Mesenchymal stem cell (in vitro differentiated cells and primary cell): ENCODE results near the gene AXIN1.
A peak's percentile ranks its signal among the peaks of the same experiment; 100 is the strongest.

Experiments
- DNase-seq: peaks from one replicate; pipeline ENCODE4 v3.0.0-alpha.2; 2013
- H2AFZ ChIP-seq: one replicate; pipeline ENCODE4 v1.6.1; 2013; ENCODE audit warnings: low read depth, mild to moderate bottlenecking, control low read depth, inconsistent platforms, low read length, moderate library complexity
- H2AK5ac ChIP-seq: 2 replicates; pipeline ENCODE4 v1.6.1; 2013; ENCODE audit warnings: low read length, moderate library complexity, mild to moderate bottlenecking, inconsistent platforms; ENCODE audit not compliant: severe bottlenecking
- H2BK120ac ChIP-seq: one replicate; pipeline ENCODE4 v1.6.1; 2013; ENCODE audit warnings: low read depth, mild to moderate bottlenecking, inconsistent platforms, low read length, moderate library complexity
- H2BK12ac ChIP-seq, 2 experiments: one replicate each; pipeline ENCODE4 v1.6.1; 2013; ENCODE audit warnings: inconsistent platforms in 2 of 2, low read length in 2 of 2, mild to moderate bottlenecking in 2 of 2, moderate library complexity in 2 of 2, control low read depth in 1 of 2
- H2BK15ac ChIP-seq: one replicate; pipeline ENCODE4 v1.6.1; 2013; ENCODE audit warnings: mild to moderate bottlenecking, low read depth, inconsistent platforms; ENCODE audit not compliant: poor library complexity, severe bottlenecking
- H2BK5ac ChIP-seq: 2 replicates; pipeline ENCODE4 v1.6.1; 2013; ENCODE audit warnings: low read depth, mild to moderate bottlenecking, low read length, control low read depth, inconsistent platforms; ENCODE audit not compliant: poor library complexity, severe bottlenecking
- H3K14ac ChIP-seq, 2 experiments: one replicate each; pipeline ENCODE4 v1.6.1; 2013; ENCODE audit warnings: inconsistent platforms in 2 of 2, low read length in 2 of 2, control low read depth in 1 of 2, mild to moderate bottlenecking in 1 of 2, moderate library complexity in 1 of 2
- H3K18ac ChIP-seq, 2 experiments: one replicate each; pipeline ENCODE4 v1.6.1; 2013; ENCODE audit warnings: inconsistent platforms in 2 of 2, low read length in 2 of 2, control low read depth in 1 of 2, low read depth in 1 of 2, mild to moderate bottlenecking in 1 of 2
- H3K23ac ChIP-seq, 2 experiments: one replicate each; pipeline ENCODE4 v1.6.1; 2013; ENCODE audit warnings: inconsistent platforms in 2 of 2, low read length in 2 of 2, mild to moderate bottlenecking in 2 of 2, moderate library complexity in 2 of 2, control low read depth in 1 of 2
- H3K27ac ChIP-seq: 2 replicates; pipeline ENCODE4 v1.5.1; 2013; ENCODE audit warnings: mild to moderate bottlenecking, moderate library complexity, low read length, control low read depth, inconsistent platforms; ENCODE audit not compliant: poor library complexity, severe bottlenecking
- H3K27me3 ChIP-seq, 2 experiments: 2 replicates each; pipeline versions ENCODE4 v1.6.1 to v1.7.0; 2013; ENCODE audit warnings: low read length in 2 of 2, mild to moderate bottlenecking in 2 of 2, moderate library complexity in 2 of 2, control low read depth in 1 of 2, inconsistent platforms in 1 of 2; ENCODE audit not compliant: control insufficient read depth in 1 of 2, insufficient read depth in 1 of 2
- H3K36me3 ChIP-seq, 2 experiments: 2 replicates each; pipeline versions ENCODE4 v1.6.1 to v1.7.0; 2013; ENCODE audit warnings: low read length in 2 of 2, control low read depth in 1 of 2, inconsistent platforms in 1 of 2, low read depth in 1 of 2, mild to moderate bottlenecking in 1 of 2; ENCODE audit not compliant: insufficient read depth in 2 of 2, control insufficient read depth in 1 of 2
- H3K4ac ChIP-seq, 2 experiments: one replicate each; pipeline ENCODE4 v1.6.1; 2013; ENCODE audit warnings: inconsistent platforms in 2 of 2, low read length in 2 of 2, mild to moderate bottlenecking in 2 of 2, moderate library complexity in 2 of 2, control low read depth in 1 of 2, low read depth in 1 of 2
- H3K4me1 ChIP-seq: 2 replicates; pipeline ENCODE4 v1.6.1; 2013; ENCODE audit warnings: low read depth, low read length, control low read depth; ENCODE audit not compliant: control insufficient read depth, insufficient read depth
- H3K4me2 ChIP-seq: 2 replicates; pipeline ENCODE4 v1.6.1; 2013; ENCODE audit warnings: low read length, mild to moderate bottlenecking, inconsistent platforms; ENCODE audit not compliant: poor library complexity, severe bottlenecking
- H3K4me3 ChIP-seq, 2 experiments: 2 replicates each; pipeline versions ENCODE4 v1.5.1 to v1.7.0; 2013; ENCODE audit warnings: low read length in 2 of 2, mild to moderate bottlenecking in 2 of 2, control low read depth in 1 of 2, low read depth in 1 of 2; ENCODE audit not compliant: insufficient read depth in 1 of 2
- H3K79me1 ChIP-seq: replicated peaks from 2 replicates; pipeline ENCODE4 v1.6.1; 2013; ENCODE audit warnings: mild to moderate bottlenecking, control low read depth, low read length, inconsistent platforms; ENCODE audit not compliant: poor library complexity, severe bottlenecking
- H3K9ac ChIP-seq: 2 replicates; pipeline ENCODE4 v1.7.0; 2013; ENCODE audit warnings: mild to moderate bottlenecking, low read length, moderate library complexity
- H3K9me3 ChIP-seq: 2 replicates; pipeline ENCODE4 v1.7.0; 2013; ENCODE audit warnings: mild to moderate bottlenecking, low read length; ENCODE audit not compliant: control insufficient read depth
- H4K8ac ChIP-seq: one replicate; pipeline ENCODE4 v1.6.1; 2013; ENCODE audit warnings: inconsistent platforms, mild to moderate bottlenecking, low read length, moderate library complexity
- H4K91ac ChIP-seq: one replicate; pipeline ENCODE4 v1.6.1; 2013; ENCODE audit warnings: mild to moderate bottlenecking, low read length, inconsistent platforms
- WGBS: methylation state at CpG from one replicate; pipeline ENCODE4 v1.1.7; 2013; ENCODE audit warnings: mixed read lengths; 5-methylcytosine and 5-hydroxymethylcytosine counted together

The AXIN1 gene

GRCh38 chr16:325375-326145 lies 27.0 kb downstream of the AXIN1 start:
- Histone ChIP-seq H2BK15ac (no peak overlapping the region), H3K9ac (no peak overlapping the region), H2AK5ac (no peak overlapping the region), H2BK12ac (no peak overlapping the region), H2BK5ac (peak overlapping the region; percentile 15), H4K91ac (no peak overlapping the region), H2AFZ (no peak overlapping the region), H3K36me3 (peaks cover 0 to 22% of the 10 kb centered on the region in 2 experiments), H3K27ac (no peak overlapping the region), H4K8ac (no peak overlapping the region), H3K4me2 (no peak overlapping the region), H3K23ac (no peak overlapping the region), H3K4me3 (no peak overlapping the region), H3K79me1 (peaks cover 27% of the 10 kb centered on the region), H3K4ac (no peak overlapping the region), H3K4me1 (peaks cover 33% of the 10 kb centered on the region), H3K18ac (no peak overlapping the region), H3K14ac (no peak overlapping the region), H3K27me3 (no peaks in the 10 kb centered on the region), H3K9me3 (no peaks in the 10 kb centered on the region), H2BK120ac (no peak overlapping the region)
- 94% methylated on average over 27 of the region's 28 CpGs for WGBS
- DNase-seq: no peak

GRCh38 chr16:324451-325334 lies 27.8 kb downstream of the AXIN1 start:
- peaks cover 27% of the 10 kb centered on the region for H3K79me1 ChIP-seq
- H3K14ac ChIP-seq: peak overlapping the region in 1 of 2 experiments; percentile 5

GRCh38 chr16:324201-324450 lies 28.4 kb downstream of the AXIN1 start:
- H4K91ac ChIP-seq: no peak overlapping the region
- H2AK5ac ChIP-seq: no peak overlapping the region
- no peak overlapping the region for H3K4me3 ChIP-seq
- H3K4me2 ChIP-seq: no peak overlapping the region
- H2BK12ac ChIP-seq: no peak overlapping the region
- no peak overlapping the region for H3K9ac ChIP-seq
- no peak overlapping the region for H3K4ac ChIP-seq
- no peak for DNase-seq
- no peak overlapping the region for H3K23ac ChIP-seq
- no peaks in the 10 kb centered on the region for H3K27me3 ChIP-seq
- no peaks in the 10 kb centered on the region for H3K9me3 ChIP-seq
- H4K8ac ChIP-seq: no peak overlapping the region
- H3K36me3 ChIP-seq: peaks cover 3 to 26% of the 10 kb centered on the region in 2 experiments
- H2BK5ac ChIP-seq: no peak overlapping the region
- no peak overlapping the region for H3K14ac ChIP-seq
- peaks cover 33% of the 10 kb centered on the region for H3K4me1 ChIP-seq
- no peak overlapping the region for H3K18ac ChIP-seq
- H3K27ac ChIP-seq: no peak overlapping the region
- no peak overlapping the region for H2BK120ac ChIP-seq
- no peak overlapping the region for H2BK15ac ChIP-seq
- 96% methylated on average over 17 of the region's 17 CpGs for WGBS
- H2AFZ ChIP-seq: no peak overlapping the region
- H3K79me1 ChIP-seq: peaks cover 30% of the 10 kb centered on the region

More at GRCh38 chr16:324451-325334, 27.8 kb downstream of the AXIN1 start:
- Histone ChIP-seq H2BK120ac (no peak overlapping the region), H3K9me3 (no peaks in the 10 kb centered on the region), H3K4me1 (peaks cover 33% of the 10 kb centered on the region), H3K4me2 (no peak overlapping the region), H3K4me3 (no peak overlapping the region), H3K9ac (no peak overlapping the region), H2BK12ac (no peak overlapping the region), H3K27ac (no peak overlapping the region), H2BK5ac (no peak overlapping the region), H3K23ac (no peak overlapping the region), H2BK15ac (no peak overlapping the region), H4K8ac (no peak overlapping the region), H3K36me3 (peaks cover 0 to 22% of the 10 kb centered on the region in 2 experiments), H2AFZ (no peak overlapping the region), H4K91ac (no peak overlapping the region), H3K27me3 (no peaks in the 10 kb centered on the region), H3K18ac (no peak overlapping the region), H3K4ac (no peak overlapping the region), H2AK5ac (no peak overlapping the region)
- no peak for DNase-seq
- 88% methylated on average over 55 of the region's 55 CpGs for WGBS

- DNase-seq: no peak
- no peaks in the 10 kb centered on the region for H3K9me3 ChIP-seq
- H2BK12ac ChIP-seq: no peak overlapping the region
- no peak overlapping the region for H3K14ac ChIP-seq
- H3K18ac ChIP-seq: no peak overlapping the region
- no peak overlapping the region for H2BK15ac ChIP-seq
- no peak overlapping the region for H3K4me3 ChIP-seq
- peaks cover 27% of the 10 kb centered on the region for H3K4me1 ChIP-seq
- no peak overlapping the region for H4K8ac ChIP-seq
- H3K9ac ChIP-seq: no peak overlapping the region
- no peak overlapping the region for H2BK120ac ChIP-seq
- H3K79me1 ChIP-seq: peaks cover 38% of the 10 kb centered on the region
- no peak overlapping the region for H4K91ac ChIP-seq
- H3K27ac ChIP-seq: no peak overlapping the region
- 97% methylated on average over 13 of the region's 13 CpGs for WGBS
- no peak overlapping the region for H2BK5ac ChIP-seq
- H3K23ac ChIP-seq: no peak overlapping the region
- no peak overlapping the region for H2AK5ac ChIP-seq
- H2AFZ ChIP-seq: no peak overlapping the region
- H3K4me2 ChIP-seq: no peak overlapping the region
- H3K27me3 ChIP-seq: no peaks in the 10 kb centered on the region
- no peak overlapping the region for H3K4ac ChIP-seq
- peaks cover 15 to 40% of the 10 kb centered on the region in 2 experiments for H3K36me3 ChIP-seq
Observed at GRCh38 chr16:322476-323143, 29.9 kb downstream of the AXIN1 start.
